IMR-90 (cell line): ENCODE data around the gene GNAT1. TPM values are rescaled to one million over a fixed set of nuclear protein-coding genes. Genes with fewer than 3 reads are reported as not detected.

Experiments
- ATAC-seq: fragments of 200-7000 bp; cut with Tn5 transposase; 2 replicates; pipeline ENCODE4 v1.9.1; 2020; ENCODE audit warnings: low read depth, mild to moderate bottlenecking, moderate library complexity
- BruUV-seq: library from RNA; stranded (reverse); fragments of 400-500 nt; replicated peaks from 2 replicates; lab custom pipeline; 2021; lab: Mats Ljungman, UMichigan
- CTCF ChIA-PET: fragments of 300-600 bp; formaldehyde crosslinking; extraction: SDS; loops from one replicate; lab custom pipeline; 2021; ENCODE audit warnings: antibody characterized with exemption; lab: Yijun Ruan, JAX
- POLR2A ChIA-PET: fragments of 300-600 bp; sonication (Branson Sonifier 250); formaldehyde crosslinking; loops from one replicate; lab custom pipeline; 2022; ENCODE audit warnings: antibody characterized with exemption; ENCODE audit not compliant: unreplicated experiment; lab: Charles Lee
- DNase-seq: peaks from one replicate; pipeline ENCODE4 v3.0.0; 2013
- H2AFZ ChIP-seq: replicated peaks from 2 replicates; pipeline ENCODE3; 2013; ENCODE audit warnings: low read length, mild to moderate bottlenecking; ENCODE audit not compliant: poor library complexity
- H2AK5ac ChIP-seq: 2 replicates; pipeline ENCODE4 v1.6.1; 2013; ENCODE audit warnings: low read depth, low read length, inconsistent platforms
- H2AK9ac ChIP-seq: replicated peaks from 2 replicates; pipeline ENCODE3; 2013; ENCODE audit warnings: mild to moderate bottlenecking, low read depth, low read length, moderate library complexity; ENCODE audit not compliant: poor library complexity
- H2BK120ac ChIP-seq: 2 replicates; pipeline ENCODE4 v1.6.1; 2013; ENCODE audit warnings: low read depth, low read length, inconsistent platforms
- H2BK15ac ChIP-seq: 3 replicates; pipeline ENCODE4 v1.6.1; 2013; ENCODE audit warnings: low read depth, low read length, inconsistent platforms
- H2BK20ac ChIP-seq: 2 replicates; pipeline ENCODE4 v1.6.1; 2013; ENCODE audit warnings: low read depth, mild to moderate bottlenecking, inconsistent platforms, low read length, moderate library complexity
- H2BK5ac ChIP-seq: 2 replicates; pipeline ENCODE4 v1.6.1; 2013; ENCODE audit warnings: mild to moderate bottlenecking, low read depth, low read length, inconsistent platforms; ENCODE audit not compliant: poor library complexity, severe bottlenecking
- H3K14ac ChIP-seq: replicated peaks from 2 replicates; pipeline ENCODE4 v1.6.1; 2013; ENCODE audit warnings: low read depth, low read length, inconsistent platforms
- H3K18ac ChIP-seq: 2 replicates; pipeline ENCODE4 v1.6.1; 2013; ENCODE audit warnings: low read depth, low read length, control low read depth
- H3K23ac ChIP-seq: 2 replicates; pipeline ENCODE4 v1.6.1; 2013; ENCODE audit warnings: low read depth, low read length, inconsistent platforms
- H3K27ac ChIP-seq: 2 replicates; pipeline ENCODE4 v1.5.1; 2013; ENCODE audit warnings: mild to moderate bottlenecking, control low read depth, low read length; ENCODE audit not compliant: insufficient read depth
- H3K27me3 ChIP-seq: 2 replicates; pipeline ENCODE4 v1.6.1; 2013; ENCODE audit warnings: low read length; ENCODE audit not compliant: control insufficient read depth, insufficient read depth
- H3K36me3 ChIP-seq: 2 replicates; pipeline ENCODE4 v1.6.1; 2013; ENCODE audit warnings: low read length, mixed read lengths; ENCODE audit not compliant: control insufficient read depth, insufficient read depth
- H3K4ac ChIP-seq: 2 replicates; pipeline ENCODE4 v1.6.1; 2013; ENCODE audit warnings: low read depth, low read length, inconsistent platforms
- H3K4me1 ChIP-seq: 2 replicates; pipeline ENCODE4 v1.6.1; 2013; ENCODE audit warnings: low read length, mixed read lengths; ENCODE audit not compliant: control insufficient read depth, insufficient read depth
- H3K4me2 ChIP-seq: 2 replicates; pipeline ENCODE4 v1.6.1; 2013; ENCODE audit warnings: low read depth, mild to moderate bottlenecking, control low read depth, low read length, moderate library complexity
- H3K4me3 ChIP-seq: 2 replicates; pipeline ENCODE4 v1.5.1; 2013; ENCODE audit warnings: low read depth, mild to moderate bottlenecking, control low read depth, low read length, moderate library complexity; ENCODE audit not compliant: insufficient read depth
- H3K56ac ChIP-seq: 2 replicates; pipeline ENCODE4 v1.6.1; 2013; ENCODE audit warnings: low read length, inconsistent platforms; ENCODE audit not compliant: insufficient read depth; ENCODE audit errors: extremely low read depth
- H3K79me1 ChIP-seq, 2 experiments: 2 replicates each; pipeline ENCODE4 v1.6.1; 2013; ENCODE audit warnings: low read length in 2 of 2, inconsistent platforms in 1 of 2, low read depth in 1 of 2
- H3K9ac ChIP-seq: 2 replicates; pipeline ENCODE4 v1.6.1; 2013; ENCODE audit warnings: low read depth, low read length, control low read depth
- H3K9me1 ChIP-seq: 2 replicates; pipeline ENCODE4 v1.6.1; 2013; ENCODE audit warnings: low read length, inconsistent platforms; ENCODE audit not compliant: insufficient read depth
- H3K9me3 ChIP-seq: 2 replicates; pipeline ENCODE4 v1.6.1; 2013; ENCODE audit warnings: low read length; ENCODE audit not compliant: control insufficient read depth, insufficient read depth
- H4K20me1 ChIP-seq: 2 replicates; pipeline ENCODE4 v1.6.1; 2013; ENCODE audit warnings: low read length, inconsistent platforms; ENCODE audit not compliant: insufficient read depth
- H4K5ac ChIP-seq: 2 replicates; pipeline ENCODE4 v1.6.1; 2013; ENCODE audit warnings: mild to moderate bottlenecking, low read depth, low read length, control low read depth
- H4K8ac ChIP-seq, 2 experiments: 2 replicates each; pipeline ENCODE4 v1.6.1; 2013; ENCODE audit warnings: low read depth in 2 of 2, low read length in 2 of 2, control low read depth in 1 of 2, inconsistent platforms in 1 of 2
- H4K91ac ChIP-seq: 2 replicates; pipeline ENCODE4 v1.6.1; 2013; ENCODE audit warnings: low read depth, low read length, inconsistent platforms; ENCODE audit not compliant: insufficient read depth
- BHLHE40 ChIP-seq: fragments of 150-350 bp; IDR thresholded peaks from 2 replicates; pipeline ENCODE4 v1.6.1; 2016; ENCODE audit warnings: mild to moderate bottlenecking, low read depth, low read length
- CEBPB ChIP-seq: IDR thresholded peaks from 2 replicates; pipeline ENCODE4 v1.6.1; 2012; ENCODE audit warnings: low read depth, low read length, improper control_type of control experiment
- CHD1 ChIP-seq: IDR thresholded peaks from 2 replicates; pipeline ENCODE4 v1.6.1; 2012; ENCODE audit warnings: low read depth, low read length, improper control_type of control experiment
- CTCF ChIP-seq: conservative IDR thresholded peaks from 2 replicates; pipeline ENCODE4 v1.5.1; 2012; ENCODE audit warnings: mild to moderate bottlenecking, low read depth, low read length, improper control_type of control experiment
- FOS ChIP-seq: fragments of 150-350 bp; IDR thresholded peaks from 2 replicates; pipeline ENCODE4 v1.6.1; 2016; ENCODE audit warnings: low read depth, low read length
- MAFK ChIP-seq: IDR thresholded peaks from 2 replicates; pipeline ENCODE4 v1.6.1; 2012; ENCODE audit warnings: low read depth, low read length, improper control_type of control experiment
- MAZ ChIP-seq: IDR thresholded peaks from 2 replicates; pipeline ENCODE4 v1.6.1; 2012; ENCODE audit warnings: low read depth, mild to moderate bottlenecking, low read length, improper control_type of control experiment, moderate library complexity, borderline replicate concordance
- MXI1 ChIP-seq: IDR thresholded peaks from 2 replicates; pipeline ENCODE4 v1.6.1; 2012; ENCODE audit warnings: low read depth, mild to moderate bottlenecking, low read length, moderate library complexity, borderline replicate concordance
- NFE2L2 ChIP-seq: fragments of 150-350 bp; IDR thresholded peaks from 2 replicates; pipeline ENCODE4 v1.6.1; 2016; ENCODE audit warnings: low read depth, mild to moderate bottlenecking, low read length
- POLR2A ChIP-seq: IDR thresholded peaks from 2 replicates; pipeline ENCODE4 v1.6.1; 2012; ENCODE audit warnings: mild to moderate bottlenecking, low read depth, low read length
- RAD21 ChIP-seq: IDR thresholded peaks from 2 replicates; pipeline ENCODE4 v1.6.1; 2012; ENCODE audit warnings: low read length, improper control_type of control experiment
- RCOR1 ChIP-seq: IDR thresholded peaks from 2 replicates; pipeline ENCODE4 v1.6.1; 2012; ENCODE audit warnings: mild to moderate bottlenecking, low read length, improper control_type of control experiment; ENCODE audit not compliant: insufficient replicate concordance
- RFX5 ChIP-seq: IDR thresholded peaks from 2 replicates; pipeline ENCODE4 v1.8.0; 2012; ENCODE audit warnings: low read depth, mild to moderate bottlenecking, low read length, moderate library complexity
- SMC3 ChIP-seq: fragments of 150-350 bp; IDR thresholded peaks from 2 replicates; pipeline ENCODE4 v1.6.1; 2016; ENCODE audit warnings: low read depth, mild to moderate bottlenecking, antibody characterized with exemption, low read length, moderate library complexity
- WGBS, 2 experiments: methylation state at CpG; one replicate each; pipeline versions ENCODE4 v1.1.5 to v1.1.7; 2013; ENCODE audit warnings: missing lambda C conversion rate in 2 of 2; ENCODE audit not compliant: insufficient read length in 1 of 2; ENCODE audit errors: extremely low coverage in 2 of 2; 5-methylcytosine and 5-hydroxymethylcytosine counted together
- dilution Hi-C: fragments of 300-500 bp; cut with HindIII; formaldehyde crosslinking; loops from one replicate; pipeline ENCODE4 v1.14.3; 2018; ENCODE audit warnings: low sequenced_read_pairs; ENCODE audit not compliant: unreplicated experiment
- in situ Hi-C: fragments of 300-500 bp; cut with MboI; formaldehyde crosslinking; loops from 3 replicates; pipeline ENCODE4 v1.14.3; 2019; ENCODE audit warnings: low sequenced_read_pairs, inconsistent platforms, mixed read lengths
- intact Hi-C: fragments of 100-400 bp; cut with micrococcal nuclease; formaldehyde crosslinking; loops from 2 replicates; pipeline ENCODE4 v1.10.0; 2022
- polyA plus RNA-seq, 3 experiments: library from polyadenylated mRNA; depleted of rRNA; stranded (reverse); fragments of >200 nt; gene quantifications; 2 replicates each; pipeline ENCODE4 v1.2.3, GENCODE V29; 2012; ENCODE audit warnings: low replicate concordance in 1 of 3
- total RNA-seq: library from RNA; depleted of rRNA; stranded (reverse); fragments of >200 nt; gene quantifications from 2 replicates; pipeline ENCODE4 v1.2.3, GENCODE V29; 2012
- TF ChIP-seq, protein P1 (sequence below): fragments of 150-350 bp; IDR thresholded peaks from 2 replicates; pipeline ENCODE4 v1.6.1; 2017; ENCODE audit warnings: mild to moderate bottlenecking, antibody characterized with exemption, low read length, low read depth
- TF ChIP-seq, protein P2 (sequence below): fragments of 150-350 bp; IDR thresholded peaks from 2 replicates; pipeline ENCODE4 v1.6.1; 2016; ENCODE audit warnings: low read depth, mild to moderate bottlenecking, low read length, moderate library complexity, borderline replicate concordance

GNAT1 gene
- total and polyA plus RNA-seq, 2 of the 4 experiments (the other 2 are of a cell fraction), result not detected

- H3K9me3 ChIP-seq, result no peaks in the 10 kb centered on the region
- H3K18ac ChIP-seq, result no peak overlapping the region
- H4K5ac ChIP-seq, result no peak overlapping the region
- no peak overlapping the region for H2AK5ac ChIP-seq
- H3K79me1 ChIP-seq, result peaks cover 14 to 77% of the 10 kb centered on the region in 2 experiments; a peak in 3 of 4 replicates
- no peak overlapping the region for H3K23ac ChIP-seq
- BruUV-seq, result no TSS peak
- no peak overlapping the region for H3K4me2 ChIP-seq
- H2BK15ac ChIP-seq, result no peak overlapping the region
- no peak overlapping the region for H3K56ac ChIP-seq
- no peak overlapping the region for H2BK20ac ChIP-seq
- no peak overlapping the region for H3K4me3 ChIP-seq
- H3K36me3 ChIP-seq, result peaks cover 14% of the 10 kb centered on the region; the same call in 1 of the 2 replicates
- intact Hi-C loops, result no loop called here
- H3K14ac ChIP-seq, result no peak overlapping the region
- no peak overlapping the region for H2AK9ac ChIP-seq
- peaks cover 52% of the 10 kb centered on the region for H3K4me1 ChIP-seq
- H3K27me3 ChIP-seq, result no peaks in the 10 kb centered on the region
- H3K27ac ChIP-seq, result no peak overlapping the region
- H4K20me1 ChIP-seq, result 0 out of 2 replicates have a peak, but pooled peaks cover 4% of the 10 kb centered on the region
- H2BK5ac ChIP-seq, result no peak overlapping the region
- no peak overlapping the region for H2BK120ac ChIP-seq
- in situ Hi-C loops, result no loop called here
- no peak overlapping the region for H2AFZ ChIP-seq
- no peak overlapping the region for H3K9ac ChIP-seq
- no peak overlapping the region for H4K91ac ChIP-seq
- peaks cover 24% of the 10 kb centered on the region for H3K9me1 ChIP-seq
- WGBS, 2 experiments, result 93% methylated on average over 7 of the region's 13 CpGs; no CpG with 5 or more reads in 1 of the 2 experiments
- DNase-seq (no peak), ATAC-seq (no peak)
- POLR2A ChIA-PET, result no interaction called here
- no peak overlapping the region for H4K8ac ChIP-seq
- TF ChIP-seq MAZ (no peak), RFX5 (no peak), RCOR1 (no peak), CEBPB (no peak), MAFK (no peak), CHD1 (no peak), BHLHE40 (no peak), FOS (no peak), SMC3 (no peak), RAD21 (no peak), MXI1 (no peak), POLR2A (no peak), CTCF (no peak), NFE2L2 (no peak)
- TF ChIP-seq, protein P1, sequence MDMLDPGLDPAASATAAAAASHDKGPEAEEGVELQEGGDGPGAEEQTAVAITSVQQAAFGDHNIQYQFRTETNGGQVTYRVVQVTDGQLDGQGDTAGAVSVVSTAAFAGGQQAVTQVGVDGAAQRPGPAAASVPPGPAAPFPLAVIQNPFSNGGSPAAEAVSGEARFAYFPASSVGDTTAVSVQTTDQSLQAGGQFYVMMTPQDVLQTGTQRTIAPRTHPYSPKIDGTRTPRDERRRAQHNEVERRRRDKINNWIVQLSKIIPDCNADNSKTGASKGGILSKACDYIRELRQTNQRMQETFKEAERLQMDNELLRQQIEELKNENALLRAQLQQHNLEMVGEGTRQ, result no peak
- TF ChIP-seq, protein P2, sequence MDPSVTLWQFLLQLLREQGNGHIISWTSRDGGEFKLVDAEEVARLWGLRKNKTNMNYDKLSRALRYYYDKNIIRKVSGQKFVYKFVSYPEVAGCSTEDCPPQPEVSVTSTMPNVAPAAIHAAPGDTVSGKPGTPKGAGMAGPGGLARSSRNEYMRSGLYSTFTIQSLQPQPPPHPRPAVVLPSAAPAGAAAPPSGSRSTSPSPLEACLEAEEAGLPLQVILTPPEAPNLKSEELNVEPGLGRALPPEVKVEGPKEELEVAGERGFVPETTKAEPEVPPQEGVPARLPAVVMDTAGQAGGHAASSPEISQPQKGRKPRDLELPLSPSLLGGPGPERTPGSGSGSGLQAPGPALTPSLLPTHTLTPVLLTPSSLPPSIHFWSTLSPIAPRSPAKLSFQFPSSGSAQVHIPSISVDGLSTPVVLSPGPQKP, result no peak
- no peak overlapping the region for H3K4ac ChIP-seq
- CTCF ChIA-PET, result no interaction called here
- dilution Hi-C loops, result no loop called here
Observed at GRCh38 chr3:50161320-50161719, 30.1 kb upstream of the GNAT1 start.
